ENCODE results near the gene SREBF1.

Gene SREBF1

DNA sequence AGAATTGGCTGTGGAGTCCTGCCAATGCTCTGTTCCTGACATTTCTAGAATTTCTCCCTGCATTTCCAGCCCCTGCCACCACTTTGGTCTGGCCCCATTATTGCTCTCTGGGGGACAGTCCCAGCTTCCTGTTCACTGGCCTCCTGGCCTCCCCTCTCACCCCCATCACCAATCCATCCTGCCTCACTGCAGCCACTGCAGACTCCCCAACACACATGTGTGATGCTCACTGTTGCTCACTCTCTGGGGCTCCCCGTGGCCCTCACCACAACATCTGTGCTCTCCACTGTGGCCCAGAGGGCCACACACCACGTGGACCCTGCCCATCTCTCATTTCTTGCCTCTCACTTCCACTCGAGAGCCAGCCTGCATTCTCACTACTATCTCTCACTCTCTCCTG is 64.6 kb downstream of the SREBF1 start:
- no peak for DNase-seq

DNA sequence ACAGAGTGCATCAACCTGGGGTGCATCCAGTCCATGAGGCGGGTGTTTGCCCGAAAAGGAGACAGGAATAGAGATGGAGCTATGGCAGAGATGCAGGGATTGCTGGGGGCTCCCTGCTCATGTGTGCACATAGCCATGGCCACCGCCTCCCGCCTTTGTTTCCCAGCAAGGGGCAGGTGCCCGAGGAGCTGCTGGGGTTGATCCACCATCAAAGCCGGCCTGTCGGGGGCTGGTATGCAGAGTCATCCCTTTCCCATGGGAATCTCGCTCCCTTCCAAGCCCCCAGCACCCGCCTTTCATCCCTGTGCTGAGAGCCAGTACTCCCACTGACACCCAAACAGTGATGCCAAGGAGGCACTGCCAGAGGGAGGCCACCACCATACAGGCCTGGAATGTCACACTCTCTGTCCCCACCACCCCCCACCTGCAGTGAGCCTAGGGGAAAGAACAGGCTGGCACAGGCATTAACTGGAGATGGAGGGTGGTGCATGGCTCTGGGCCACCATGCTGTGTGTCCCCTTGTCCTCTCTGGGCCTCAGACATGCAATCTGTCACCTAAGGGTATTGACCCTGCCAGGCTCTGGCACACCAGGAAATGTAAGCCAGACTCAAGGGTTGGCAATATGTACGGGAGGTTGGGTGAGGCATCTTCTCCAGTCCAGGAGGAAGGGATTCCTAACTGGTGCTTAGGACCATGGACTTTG is 65.1 kb downstream of the SREBF1 start:
- no peak for DNase-seq

DNA sequence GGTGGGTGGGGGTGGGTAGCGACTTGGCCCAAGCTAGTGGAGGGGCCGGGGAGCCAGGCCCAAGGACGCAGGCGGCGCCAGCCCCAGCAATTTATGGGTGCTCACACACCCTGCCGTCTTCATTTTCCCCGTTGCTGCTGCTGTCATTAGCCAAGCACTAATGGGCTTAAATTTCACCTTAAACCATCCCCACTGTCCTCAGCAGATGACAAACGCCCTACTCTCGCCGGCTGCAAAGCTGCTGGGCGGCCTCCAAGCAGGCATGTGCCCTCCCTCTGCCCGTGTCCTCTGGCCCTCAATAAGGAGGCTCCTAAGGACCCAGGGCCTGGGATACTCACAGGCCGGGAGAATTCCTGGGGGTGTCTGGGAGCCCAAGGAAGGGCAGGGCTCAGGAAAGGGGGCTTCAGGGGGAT is 66.1 kb downstream of the SREBF1 start:
- DNase-seq = no peak

DNA sequence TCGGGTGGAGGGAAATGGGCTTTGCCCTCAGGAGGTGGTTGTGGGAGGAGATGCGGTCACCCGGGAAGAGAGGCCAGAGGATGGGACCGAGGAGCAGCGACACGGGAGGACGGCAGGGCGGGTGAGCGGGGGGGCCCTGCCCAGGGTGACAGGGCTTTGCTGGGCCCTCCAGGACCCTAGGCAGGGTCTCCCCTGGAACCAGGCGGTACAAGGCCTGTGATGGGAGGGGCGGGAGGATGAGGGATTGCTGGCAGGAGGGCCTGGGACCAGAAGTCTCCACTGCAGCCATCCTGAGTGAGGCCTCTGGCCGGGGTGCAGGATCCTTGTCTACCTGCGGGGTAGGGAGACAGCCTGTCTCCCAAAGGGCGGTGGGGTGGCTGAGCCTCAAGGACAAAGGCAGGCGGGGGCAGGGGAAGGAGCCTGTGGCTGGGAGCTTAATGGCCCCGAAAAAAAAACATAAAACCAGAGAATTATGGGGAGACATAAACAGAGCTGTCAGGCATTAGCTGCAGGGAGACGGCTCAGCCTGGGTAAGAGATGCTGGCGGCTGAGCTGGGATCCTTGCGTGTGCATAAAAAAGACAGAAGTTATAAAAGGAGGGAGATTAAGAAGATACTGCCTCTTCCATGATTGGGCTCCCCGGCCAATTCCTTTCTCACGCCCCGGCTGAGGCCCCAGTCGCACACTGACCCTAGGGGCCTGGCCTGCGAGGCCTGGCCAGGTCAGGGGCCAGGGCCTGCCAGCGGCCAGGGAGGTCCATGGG is 66.7 kb downstream of the SREBF1 start:
- DNase-seq = no peak

DNA sequence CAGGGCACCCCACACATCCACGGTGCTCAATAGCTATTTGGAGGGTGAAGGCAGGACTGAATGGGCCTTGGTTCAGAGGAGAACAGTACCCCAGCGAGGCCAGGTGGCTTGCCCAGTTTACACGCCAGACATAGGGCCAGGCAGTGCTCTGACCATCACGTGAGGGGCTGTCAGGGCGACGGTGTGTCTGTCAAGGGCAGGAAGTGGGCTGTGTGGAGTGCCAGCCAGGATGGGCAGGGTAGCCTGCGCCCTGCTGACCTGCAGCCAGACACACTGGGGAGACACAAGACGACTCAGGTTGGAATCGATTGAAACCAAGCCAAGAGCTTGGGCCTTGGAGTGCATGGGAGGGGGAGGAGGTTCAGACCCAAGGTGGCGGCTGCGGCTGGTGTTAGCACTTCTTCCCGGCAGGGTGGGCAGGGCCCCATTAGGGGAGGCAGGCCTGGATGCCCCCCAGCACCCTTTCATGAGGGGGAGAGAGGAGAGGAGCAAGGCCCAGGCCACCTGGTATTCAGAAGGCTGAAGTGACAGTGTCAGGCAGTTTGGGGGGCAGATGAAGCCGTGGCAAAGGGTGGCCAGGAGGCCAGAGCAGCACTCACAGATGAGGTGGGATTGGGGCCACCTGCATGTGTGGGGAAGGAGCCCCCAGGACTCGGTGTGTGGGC is 68.2 kb downstream of the SREBF1 start:
- DNase-seq = no peak

DNA sequence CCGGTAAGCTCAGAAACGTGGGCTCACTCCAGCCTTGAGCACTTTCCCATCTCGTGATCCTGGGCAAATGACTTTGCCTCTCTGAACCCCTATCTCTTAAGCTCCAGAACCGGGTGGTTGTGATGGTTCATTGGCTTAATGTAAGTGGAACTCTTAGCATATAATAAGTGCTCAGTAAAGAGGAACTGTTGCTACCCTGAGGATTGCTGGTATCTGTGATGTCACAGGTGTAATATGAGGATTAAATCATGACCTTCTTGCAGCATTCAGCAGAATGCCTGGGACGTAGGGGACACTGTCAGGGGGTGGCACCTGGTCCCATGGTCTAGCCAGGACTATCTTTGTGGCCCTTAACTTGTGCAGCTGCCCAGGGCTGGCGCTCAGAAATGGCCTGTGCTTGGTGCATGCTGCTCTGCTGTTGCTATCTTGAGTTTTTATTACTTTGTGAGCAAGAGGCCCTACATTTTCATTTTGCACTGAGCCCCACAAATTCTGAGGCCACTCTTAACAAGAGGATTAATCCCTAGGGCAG is 68.8 kb downstream of the SREBF1 start:
- no peak for DNase-seq

DNA sequence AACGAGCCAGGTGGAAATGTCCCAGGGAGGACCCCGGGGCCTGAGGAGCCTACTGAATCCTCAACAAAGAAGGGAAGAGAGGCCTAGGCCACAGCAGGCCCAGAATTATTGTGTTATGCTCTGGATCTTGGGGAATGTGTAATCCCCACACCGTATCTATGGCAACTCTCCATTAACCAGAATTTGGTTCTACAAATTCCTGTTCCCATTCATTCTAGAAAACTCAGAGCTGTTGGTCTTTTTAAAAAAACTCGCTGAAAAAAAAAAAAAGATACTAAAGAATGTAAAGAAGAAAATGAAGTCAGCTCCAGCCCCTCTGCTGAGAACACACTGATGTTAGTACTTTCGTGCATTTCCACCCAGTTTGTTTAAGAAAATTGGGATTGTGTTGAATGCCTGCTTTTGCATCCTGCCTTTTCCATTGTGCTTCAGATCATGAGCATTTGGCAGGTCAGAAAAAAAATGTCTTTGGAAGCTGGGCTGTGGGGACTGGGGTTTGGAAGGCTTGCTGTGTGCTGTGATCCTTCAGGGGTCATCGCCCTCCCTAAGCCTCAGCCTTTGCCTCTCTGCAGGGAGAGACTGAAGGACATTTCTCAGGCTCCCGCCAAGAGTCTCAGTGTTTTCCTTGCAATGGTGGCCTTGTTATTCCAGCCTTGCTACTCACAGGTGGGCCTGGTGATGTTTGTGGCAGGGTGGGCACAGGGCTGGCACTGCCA is 69.5 kb downstream of the SREBF1 start:
- no peak for DNase-seq

DNA sequence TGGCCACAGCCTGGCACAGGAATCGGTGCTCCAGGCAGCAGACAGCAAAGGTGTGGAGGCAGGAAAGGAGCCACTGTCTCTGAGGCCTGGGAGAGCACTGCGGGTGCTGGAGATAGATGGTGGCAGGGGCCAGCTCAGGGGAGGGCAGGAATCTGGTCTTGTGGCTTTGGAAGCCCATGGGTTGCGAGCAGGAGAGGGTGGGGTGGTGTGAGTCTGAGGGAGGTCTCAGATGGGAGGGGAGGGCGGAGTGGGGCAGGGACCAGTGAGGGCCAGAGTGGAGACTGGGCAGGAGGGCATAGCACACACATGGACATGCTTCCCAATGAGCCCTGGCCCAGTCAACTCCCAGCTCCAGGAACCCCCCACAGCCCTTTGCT is 70.1 kb downstream of the SREBF1 start:
- DNase-seq = no peak

DNA sequence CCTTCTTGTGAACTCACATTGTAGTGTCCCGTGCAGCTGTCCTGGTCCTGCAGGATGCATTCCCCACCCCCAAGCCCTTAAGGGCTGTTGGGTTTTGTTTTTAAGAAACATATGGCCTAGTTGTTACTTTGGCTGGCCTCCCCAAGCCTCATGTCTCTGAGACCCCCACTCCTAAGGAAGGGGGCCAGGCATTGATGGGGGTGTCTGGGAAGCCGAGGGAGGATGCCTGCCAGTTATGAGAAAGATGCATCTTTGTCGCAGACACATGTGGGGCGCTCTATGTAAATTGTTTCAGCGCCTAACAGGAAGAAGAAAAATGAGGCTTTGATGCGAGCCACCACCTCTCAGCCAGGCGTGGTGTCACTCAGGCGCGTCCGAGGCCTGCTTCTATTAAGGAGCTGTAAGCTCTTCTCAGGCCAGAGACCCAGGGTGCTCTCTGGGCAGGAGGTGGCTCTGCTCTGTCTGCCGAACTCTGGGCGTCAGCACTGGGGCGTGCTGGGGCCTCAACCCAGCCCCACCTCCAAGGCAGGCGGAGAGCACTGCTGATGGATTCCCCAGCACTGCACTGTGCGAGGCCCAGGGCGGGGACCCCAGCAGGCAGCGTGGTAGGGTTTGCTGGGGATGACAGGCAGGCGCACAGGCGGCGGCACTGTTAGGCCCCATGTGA is 70.6 kb downstream of the SREBF1 start:
- no peak for DNase-seq

DNA sequence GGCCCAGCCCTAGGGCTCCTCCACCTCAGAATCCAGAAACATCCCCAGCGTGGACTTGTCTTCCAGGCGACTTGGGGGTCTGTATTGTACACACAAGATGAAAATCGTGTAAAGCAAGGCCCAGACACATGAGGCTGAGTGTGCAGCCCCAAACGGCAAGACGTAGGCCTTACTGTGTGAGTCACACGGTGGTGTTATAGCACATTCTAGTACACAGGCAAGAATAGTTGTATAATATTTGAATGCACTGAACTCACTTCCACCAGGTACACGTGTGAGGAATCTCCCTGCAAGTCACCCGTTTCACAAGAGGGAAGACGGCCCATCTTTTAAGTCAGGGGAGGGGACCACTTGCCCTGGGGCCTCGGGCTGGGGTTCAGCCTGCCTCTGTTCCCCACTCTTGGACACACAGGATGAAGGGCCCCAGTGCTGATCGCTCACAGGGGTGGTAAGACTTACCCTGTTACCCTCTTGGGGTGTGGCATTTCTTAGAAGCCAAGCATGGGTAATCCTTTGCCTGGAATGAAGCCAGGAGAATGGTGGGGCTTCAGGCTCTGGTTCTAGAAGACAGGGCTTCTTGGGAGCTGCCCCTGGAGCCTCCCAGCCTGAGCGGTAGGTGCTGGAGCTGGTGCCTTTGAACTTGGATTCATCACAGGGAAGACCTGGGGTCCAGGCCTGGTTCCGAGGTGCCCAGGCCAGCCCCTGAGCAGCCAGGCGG is 71.3 kb downstream of the SREBF1 start:
- DNase-seq = no peak

DNA sequence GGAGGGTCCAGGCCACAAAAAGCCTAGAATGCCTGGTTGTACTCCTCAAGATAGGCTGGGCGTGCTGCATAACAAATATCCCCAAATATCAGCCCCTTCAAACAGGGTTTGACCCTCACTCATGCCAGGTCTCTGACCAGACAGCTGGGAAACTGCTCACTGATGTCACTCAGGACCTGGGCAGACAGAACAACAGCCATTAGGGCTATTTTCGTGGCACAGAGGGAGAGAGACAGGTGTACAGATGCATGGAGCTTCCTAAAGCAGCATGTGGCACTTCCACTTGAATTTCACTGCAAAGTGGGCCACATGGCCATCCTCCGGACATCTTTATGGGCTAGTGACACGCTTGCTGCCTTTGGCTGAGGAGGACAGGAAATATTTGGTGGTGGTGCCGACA is 73.1 kb downstream of the SREBF1 start:
- no peak for DNase-seq

DNA sequence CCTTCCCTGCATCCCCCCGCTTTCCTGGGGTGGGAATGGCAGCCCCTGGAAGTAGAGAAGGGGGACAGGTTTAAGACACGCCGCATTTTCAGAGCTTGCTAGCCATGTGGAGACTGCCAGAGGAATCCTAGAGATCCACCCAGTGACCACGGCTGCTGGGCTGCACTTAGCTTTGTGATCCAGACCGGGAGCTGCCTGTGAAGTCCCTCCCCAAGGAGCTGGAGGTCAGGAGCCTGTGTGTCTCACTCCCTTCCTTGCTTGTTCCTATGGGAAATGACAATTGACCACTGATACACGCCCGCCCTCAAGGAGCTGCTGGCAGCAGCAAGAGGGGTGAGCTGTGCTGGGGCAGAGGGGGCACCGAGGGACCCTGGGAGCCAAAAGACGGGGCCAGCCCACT is 73.7 kb downstream of the SREBF1 start:
- DNase-seq = no peak

DNA sequence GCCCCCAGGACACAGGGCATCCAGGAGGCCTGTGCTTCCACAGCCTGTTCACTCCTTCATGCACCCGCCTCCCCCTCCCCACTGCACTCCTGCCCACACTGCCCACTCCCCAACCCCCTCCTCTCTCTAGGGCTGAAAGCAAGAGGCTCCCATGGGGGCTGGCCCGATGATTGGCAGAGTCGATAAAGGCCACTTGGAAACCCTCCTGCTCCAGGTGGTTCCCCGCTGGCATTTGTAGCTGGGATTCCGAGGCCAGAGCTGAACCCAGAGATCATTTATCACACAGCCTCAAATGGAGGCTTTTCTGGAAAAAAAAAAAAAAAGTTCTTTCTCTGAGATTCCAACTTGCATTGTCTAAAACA is 74.1 kb downstream of the SREBF1 start:
- no peak for DNase-seq

Data from RPMI8226 (cell line).